ENCODE measurements around the gene ARHGAP11B. TPM values are rescaled to one million over a fixed set of nuclear protein-coding genes. Genes with fewer than 3 reads are reported as not detected.
"Not testable (repeated sequence)": the region's sequence is repeated elsewhere in the genome, so short reads cannot be mapped to it uniquely, and the experiment has no call there.

Gene ARHGAP11B

DNA sequence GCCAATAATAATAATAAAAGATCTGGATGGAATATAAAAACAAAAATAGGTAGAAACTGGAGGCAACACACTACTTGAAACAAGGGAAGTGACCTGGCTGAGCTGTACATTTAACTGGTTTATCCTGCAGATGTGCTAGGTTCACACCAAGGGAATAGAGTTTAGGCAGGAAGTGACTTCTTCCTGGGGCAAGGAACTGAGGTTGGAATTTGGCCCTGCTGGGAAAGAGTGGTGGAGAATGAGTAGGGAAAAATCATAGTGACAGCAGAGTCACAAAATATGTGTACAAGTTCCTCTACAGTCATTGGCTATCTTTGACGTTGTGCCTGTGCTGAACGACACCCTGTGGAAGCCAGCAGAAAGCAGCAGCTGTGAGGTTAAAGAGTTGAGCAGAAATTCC, 44.1 kb downstream of the ARHGAP11B start:
- POLR2A ChIA-PET: no interaction called here
- H3K4me3 Mint-ChIP-seq: no peak overlapping the region
- no peak for DNase-seq
- H3K9me3 Mint-ChIP-seq: no peaks in the 10 kb centered on the region
- H3K27ac Mint-ChIP-seq: no peak overlapping the region
- H3K4me1 Mint-ChIP-seq: no peaks in the 10 kb centered on the region
- ATAC-seq: no peak
- no peaks in the 10 kb centered on the region for H3K27me3 Mint-ChIP-seq
- peaks cover 0 to 2% (median 0%) of the 10 kb centered on the region in 3 donors for H3K36me3 Mint-ChIP-seq

GRCh38 chr15:30671309-30671708, 45.4 kb downstream of the ARHGAP11B start:
- DNase-seq (no peak), ATAC-seq (no peak)
- Mint-ChIP-seq H3K4me1 (no peaks in the 10 kb centered on the region), H3K27me3 (peaks cover 0 to 2% (median 0%) of the 10 kb centered on the region in 5 donors), H3K36me3 (peaks cover 0 to 2% (median 0%) of the 10 kb centered on the region in 3 donors), H3K9me3 (no peaks in the 10 kb centered on the region), H3K27ac (no peak overlapping the region), H3K4me3 (no peak overlapping the region)
- POLR2A ChIA-PET: no interaction called here

DNA sequence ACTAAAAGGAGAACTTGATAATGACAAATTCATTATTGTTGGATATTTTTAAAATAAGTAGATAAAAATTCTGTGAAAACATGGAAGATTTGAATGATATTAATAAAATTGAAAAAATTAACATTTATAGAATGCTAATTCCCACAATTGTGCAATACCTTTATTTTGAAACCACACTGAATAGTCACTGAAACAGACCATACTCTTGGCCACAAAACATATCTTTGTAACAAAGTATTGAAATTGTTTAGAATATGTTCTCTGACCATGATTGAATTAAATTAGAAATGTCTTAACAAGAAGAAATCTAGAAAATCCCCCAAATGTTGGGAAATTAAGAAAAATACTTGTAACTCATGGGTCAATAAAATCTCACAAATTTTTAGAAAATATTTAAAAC, 49.2 kb downstream of the ARHGAP11B start:
- POLR2A ChIA-PET: no interaction called here
- DNase-seq: no peak
- ATAC-seq: no peak
- H3K27ac Mint-ChIP-seq: no peak overlapping the region
- no peak overlapping the region for H3K4me3 Mint-ChIP-seq
- peaks cover 0 to 5% (median 0%) of the 10 kb centered on the region in 5 donors for H3K27me3 Mint-ChIP-seq
- H3K4me1 Mint-ChIP-seq: no peaks in the 10 kb centered on the region
- no peaks in the 10 kb centered on the region for H3K9me3 Mint-ChIP-seq
- H3K36me3 Mint-ChIP-seq: no peaks in the 10 kb centered on the region

- H3K4me3 Mint-ChIP-seq, H3K27ac Mint-ChIP-seq, POLR2A ChIA-PET, H3K27me3 Mint-ChIP-seq, ATAC-seq, H3K36me3 Mint-ChIP-seq, H3K4me1 Mint-ChIP-seq, DNase-seq, H3K9me3 Mint-ChIP-seq: not testable (repeated sequence)
Measured at GRCh38 chr15:30675891-30676290, 50.0 kb downstream of the ARHGAP11B start.

DNA sequence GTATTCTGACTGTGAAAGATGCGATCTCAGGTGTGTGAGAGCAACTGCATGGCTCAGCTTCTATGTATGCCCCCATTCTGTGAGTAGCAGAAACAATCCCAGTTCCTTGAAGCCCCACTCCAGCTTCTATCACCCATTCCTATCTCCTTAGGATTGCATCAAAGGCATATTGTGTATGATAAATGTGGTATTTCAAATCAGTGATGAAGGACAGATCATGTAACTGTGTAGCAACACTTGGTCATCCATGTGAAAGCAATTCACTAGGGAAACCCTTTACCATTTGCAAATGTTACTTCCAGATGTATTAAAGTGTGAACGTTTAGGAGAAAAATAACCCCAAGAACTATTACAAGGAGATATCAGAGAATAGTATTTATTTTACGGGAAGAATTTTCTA, 55.1 kb downstream of the ARHGAP11B start:
- H3K27ac Mint-ChIP-seq, H3K9me3 Mint-ChIP-seq, ATAC-seq, H3K27me3 Mint-ChIP-seq, H3K4me1 Mint-ChIP-seq, H3K36me3 Mint-ChIP-seq, DNase-seq, H3K4me3 Mint-ChIP-seq, POLR2A ChIA-PET: not testable (repeated sequence)

- POLR2A ChIA-PET, H3K4me3 Mint-ChIP-seq, H3K9me3 Mint-ChIP-seq, DNase-seq, H3K4me1 Mint-ChIP-seq, H3K27me3 Mint-ChIP-seq, H3K36me3 Mint-ChIP-seq: not testable (repeated sequence)
- peak in 1 of 2 donors; percentile 51 for ATAC-seq
- H3K27ac Mint-ChIP-seq: peak overlapping the region in 1 of 10 donors; percentile 57
Measured at GRCh38 chr15:30685709-30686285, 59.9 kb downstream of the ARHGAP11B start.

- H3K36me3 Mint-ChIP-seq, H3K4me3 Mint-ChIP-seq, ATAC-seq, POLR2A ChIA-PET, DNase-seq, H3K27me3 Mint-ChIP-seq, H3K4me1 Mint-ChIP-seq, H3K9me3 Mint-ChIP-seq: not testable (repeated sequence)
- H3K27ac Mint-ChIP-seq: peak overlapping the region in 1 of 10 donors; percentile 66
Measured at GRCh38 chr15:30686651-30687050, 60.7 kb downstream of the ARHGAP11B start.

Other genes with a start within 250 kb of the ARHGAP11B start
- not detected for gene CHRFAM7A, start 232.6 kb upstream of the ARHGAP11B start, total RNA-seq
- not detected for gene CHRFAM7A, start 232.6 kb upstream of the ARHGAP11B start, polyA plus RNA-seq
- gene GOLGA8R, start 211.9 kb upstream of the ARHGAP11B start, total RNA-seq: 1 to 10 TPM; 5.8 to 6.9 TPM
- gene GOLGA8R, start 211.9 kb upstream of the ARHGAP11B start, polyA plus RNA-seq: not detected
- gene GOLGA8Q, start 74.1 kb upstream of the ARHGAP11B start, total RNA-seq: 1 to 10 TPM; 2.6 TPM
- not detected for gene GOLGA8Q, start 74.1 kb upstream of the ARHGAP11B start, polyA plus RNA-seq
- gene GOLGA8H, start 22.1 kb upstream of the ARHGAP11B start, total RNA-seq: not detected
- gene GOLGA8H, start 22.1 kb upstream of the ARHGAP11B start, polyA plus RNA-seq: not detected